ENCODE data around the gene BMP8A.

The BMP8A gene

DNA sequence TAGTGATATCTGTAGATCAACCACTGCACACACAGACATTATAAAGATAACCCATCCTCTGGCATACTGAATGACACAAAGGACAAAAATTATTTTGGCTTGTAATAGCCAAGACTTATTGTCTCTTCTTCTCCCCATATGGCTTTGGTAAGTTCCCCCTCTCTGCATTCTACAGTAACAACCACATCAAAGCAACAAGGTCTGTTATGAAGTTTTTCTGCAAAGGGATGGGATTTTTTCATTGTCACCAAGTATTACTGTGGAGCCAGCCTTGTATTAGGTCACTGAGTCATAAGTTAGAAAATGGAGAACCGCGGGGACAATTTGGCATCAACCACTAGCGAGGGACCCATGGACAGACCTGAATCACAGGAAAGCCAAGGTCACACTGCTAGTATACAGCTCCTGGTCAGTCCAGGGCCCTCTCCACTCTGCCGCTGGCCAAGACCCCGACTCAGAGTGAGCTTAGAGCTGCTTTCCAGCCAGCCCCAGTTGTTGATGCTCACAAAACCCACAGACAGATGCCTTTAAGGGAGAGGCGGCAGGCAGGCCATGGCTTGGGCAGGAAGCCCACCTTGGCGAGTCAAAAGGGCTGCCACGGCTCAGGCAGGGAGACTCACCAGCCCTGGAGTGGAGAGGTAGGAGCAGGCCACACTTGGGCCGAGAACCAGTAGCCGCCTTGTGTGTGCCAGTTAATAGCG lies 79.2 kb downstream of the BMP8A start:
- no peak for DNase-seq (ENCODE audit: low read depth in 3 of 3)

DNA sequence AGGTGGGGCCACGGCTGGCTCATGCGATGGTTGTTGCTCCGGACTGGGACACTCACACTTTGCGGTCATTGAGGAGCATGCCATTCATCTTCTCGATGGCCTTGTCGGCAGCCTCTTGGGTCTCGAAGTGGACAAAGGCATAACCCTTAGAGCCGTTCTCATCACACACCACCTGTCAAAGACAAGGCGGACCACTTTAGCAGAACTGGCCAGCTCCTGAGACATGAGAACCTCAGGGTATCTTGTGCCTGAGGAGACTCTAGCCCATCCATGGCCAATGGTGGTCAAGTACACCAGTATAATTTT lies 79.7 kb downstream of the BMP8A start:
- DNase-seq (ENCODE audit: low read depth in 3 of 3), result no peak

DNA sequence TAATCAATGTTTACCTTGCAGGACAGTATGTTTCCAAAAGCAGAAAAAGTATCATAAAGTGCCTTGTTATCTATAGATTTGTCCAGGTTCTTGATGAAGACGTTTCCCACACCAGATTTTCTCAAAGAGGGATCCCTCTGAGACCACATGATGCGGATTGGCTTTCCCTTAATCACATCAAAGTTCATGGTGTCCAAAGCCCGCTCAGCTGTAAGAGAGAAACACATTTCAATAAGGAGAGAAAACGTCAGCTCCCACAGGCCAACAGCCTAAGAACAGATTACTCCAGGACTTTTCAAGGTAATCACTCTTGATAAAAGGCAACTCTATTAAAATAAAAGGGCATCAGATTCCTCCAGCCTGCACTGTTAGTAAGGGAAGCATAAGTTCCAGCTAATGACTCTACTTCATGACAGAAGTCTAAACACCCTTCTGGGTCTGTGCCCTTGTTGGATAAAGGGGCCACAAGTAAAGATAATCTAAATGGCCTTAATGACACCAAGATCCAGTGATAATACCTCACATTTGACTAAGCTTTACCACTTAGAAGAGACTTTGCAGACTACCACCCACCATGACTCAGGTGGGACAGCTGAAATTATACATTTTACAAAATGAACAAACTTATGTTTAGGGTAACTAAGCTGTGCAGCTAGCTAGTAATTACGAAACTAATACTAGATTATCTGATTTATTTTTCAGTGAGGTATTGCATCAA lies 81.1 kb downstream of the BMP8A start:
- no peak for DNase-seq (ENCODE audit: low read depth in 3 of 3)

DNA sequence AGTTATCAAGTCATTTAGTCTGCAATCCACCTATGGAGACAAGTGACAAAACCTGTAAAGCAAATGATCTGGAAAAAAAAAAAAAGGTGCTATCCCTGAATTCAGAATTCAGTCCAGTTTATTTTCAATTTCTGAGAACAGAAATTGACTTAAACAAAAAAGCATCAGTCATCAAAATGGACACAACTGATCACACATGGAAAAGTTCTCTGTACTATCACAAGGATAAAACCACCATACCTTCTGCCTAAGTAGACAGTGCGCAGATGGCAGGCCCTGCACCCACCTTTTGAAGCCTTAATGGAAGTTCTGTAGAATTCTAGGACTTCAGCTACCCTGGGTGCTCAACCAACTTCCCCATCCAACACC lies 81.6 kb downstream of the BMP8A start:
- DNase-seq (ENCODE audit: low read depth in 3 of 3), result no peak

DNA sequence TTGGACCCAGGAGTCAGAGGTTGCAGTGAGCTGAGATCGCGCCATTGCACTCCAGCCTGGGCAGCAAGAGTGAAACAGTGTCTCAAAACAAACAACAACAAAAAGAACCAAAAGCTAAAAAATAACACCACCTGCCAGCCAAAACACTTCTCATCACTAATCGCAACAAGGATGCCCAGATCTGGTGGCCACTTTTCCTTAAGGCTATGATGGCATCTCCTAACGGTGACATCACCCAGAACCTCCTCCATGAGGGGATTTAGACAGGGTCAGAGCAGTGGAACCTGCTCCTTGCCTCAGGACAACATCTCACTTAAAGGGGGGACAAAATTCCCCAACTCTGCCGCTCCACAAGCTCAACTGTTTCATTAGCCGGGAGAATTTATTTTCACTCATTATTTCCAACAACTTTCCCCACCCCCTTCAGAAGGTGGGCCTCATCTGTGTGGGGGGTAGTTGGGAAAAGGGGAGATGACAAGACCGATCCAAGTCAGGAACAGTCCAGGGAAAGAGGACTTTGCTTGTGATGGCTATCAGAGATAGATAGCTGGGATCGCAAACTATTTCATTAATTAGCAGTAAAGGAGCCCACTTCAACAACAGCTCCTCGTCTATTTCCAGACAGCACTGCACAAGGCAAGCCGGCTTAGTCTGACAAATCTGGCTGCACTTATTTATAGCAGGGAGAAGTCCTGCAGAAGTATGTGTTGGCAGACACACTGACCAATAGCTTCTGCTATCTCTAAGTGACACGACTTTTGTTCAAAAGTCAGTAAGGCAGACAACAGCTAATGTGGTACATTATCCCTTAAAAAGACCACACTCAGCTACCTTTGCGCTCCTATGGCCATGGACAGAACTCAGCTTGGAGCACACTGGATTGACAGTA lies 82.5 kb downstream of the BMP8A start:
- DNase-seq (ENCODE audit: low read depth in 3 of 3), result no peak

DNA sequence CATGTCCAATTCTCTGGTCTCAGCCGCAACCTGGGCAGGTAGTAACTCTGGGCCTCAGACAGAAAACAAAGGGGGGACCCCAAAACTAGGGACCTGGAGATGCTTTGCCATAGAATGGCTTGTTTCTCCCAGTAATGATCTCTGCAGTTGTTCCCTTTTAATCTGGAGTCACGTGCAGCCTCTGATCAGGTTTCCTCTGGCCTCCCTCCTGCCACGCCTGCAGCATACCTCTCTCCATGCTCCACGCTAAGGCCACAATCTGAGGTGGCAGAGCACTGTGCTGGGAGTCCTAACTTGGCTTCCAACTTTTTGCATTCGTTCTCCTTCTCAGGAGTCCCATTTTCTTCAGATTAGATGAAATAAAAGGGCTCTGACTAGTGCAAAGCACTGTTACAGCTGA lies 83.2 kb downstream of the BMP8A start:
- DNase-seq (ENCODE audit: low read depth in 3 of 3), result no peak
